ENCODE data around the gene OXA1L. TPM values are rescaled to one million over a fixed set of nuclear protein-coding genes. Genes with fewer than 3 reads are reported as not detected.

Gene OXA1L
- total RNA-seq, 1 experiment from 2014 or later: 138 TPM

GRCh38 chr14:22781301-22781991 lies 15.0 kb downstream of the OXA1L start:
- peaks cover 5% of the 10 kb centered on the region; the same call in 1 of the 2 replicates for H3K4me1 Mint-ChIP-seq
- H3K27ac Mint-ChIP-seq: peak overlapping the region; percentile 7
- ATAC-seq (no peak), DNase-seq (ENCODE audit: low spot score) (no peak)
- no peak overlapping the region for H3K4me3 Mint-ChIP-seq
- no peak for TF ChIP-seq E2F5 (CRISPR knock-in tag; IDR thresholded peaks at IDR 0.05)
- TF ChIP-seq ZNF317 (CRISPR knock-in tag; IDR thresholded peaks at IDR 0.05; ENCODE audit: borderline replicate concordance, low read depth): no peak
- no peaks in the 10 kb centered on the region for H3K27me3 Mint-ChIP-seq (ENCODE audit: low read depth)
- no peaks in the 10 kb centered on the region for H3K9me3 Mint-ChIP-seq
- H3K36me3 Mint-ChIP-seq: no peaks in the 10 kb centered on the region
- ChIA-PET CTCF (interaction anchor here (1.0 to 1.2 kb wide), 4 partner anchors 41 to 128 kb away, joined by 3 to 5 read pairs (median 3); no protein-coding TSS in a partner anchor), POLR2A (interaction anchor here (1.2 kb wide), 1 partner anchor 41 kb away, joined by 4 read pairs; no protein-coding TSS in a partner anchor)

GRCh38 chr14:22786685-22787084 lies 20.2 kb downstream of the OXA1L start:
- no peak for ATAC-seq
- peak; percentile 70; the same call in 1 of the 2 replicates for TF ChIP-seq ZNF121 (CRISPR knock-in tag; IDR thresholded peaks at IDR 0.05)
- no peak for TF ChIP-seq CREM (CRISPR knock-in tag; IDR thresholded peaks at IDR 0.05)
- Mint-ChIP-seq H3K36me3 (no peaks in the 10 kb centered on the region), H3K27ac (no peak overlapping the region), H3K4me3 (no peak overlapping the region), H3K9me3 (no peaks in the 10 kb centered on the region), H3K4me1 (no peaks in the 10 kb centered on the region), H3K27me3 (ENCODE audit: low read depth) (no peaks in the 10 kb centered on the region)
- ChIA-PET POLR2A (no interaction called here), CTCF (no interaction called here)
- no peak for DNase-seq (ENCODE audit: low spot score)

- CTCF ChIA-PET: interaction anchor here (0.5 to 1.6 kb wide), 3 partner anchors 8 to 62 kb away, joined by 3 to 7 read pairs (median 3); no protein-coding TSS in a partner anchor
- TF ChIP-seq PRDM15 (CRISPR knock-in tag; IDR thresholded peaks at IDR 0.05) (no peak), E2F1 (CRISPR knock-in tag; IDR thresholded peaks at IDR 0.05) (no peak), TEAD4 (CRISPR knock-in tag; IDR thresholded peaks at IDR 0.05) (no peak), USF2 (CRISPR knock-in tag; IDR thresholded peaks at IDR 0.05) (no peak), ZNF416 (CRISPR knock-in tag; IDR thresholded peaks at IDR 0.05) (no peak), CREM (CRISPR knock-in tag; IDR thresholded peaks at IDR 0.05) (no peak), JAZF1 (CRISPR knock-in tag; IDR thresholded peaks at IDR 0.05) (no peak), CDX4 (CRISPR knock-in tag; IDR thresholded peaks at IDR 0.05; ENCODE audit: borderline replicate concordance) (no peak), PREB (CRISPR knock-in tag; IDR thresholded peaks at IDR 0.05; ENCODE audit: borderline replicate concordance) (no peak), E2F4 (CRISPR knock-in tag; IDR thresholded peaks at IDR 0.05; ENCODE audit: borderline replicate concordance, low read depth) (no peak), ARID4B (CRISPR knock-in tag; IDR thresholded peaks at IDR 0.05; ENCODE audit: borderline replicate concordance) (no peak), FOXJ3 (CRISPR knock-in tag; IDR thresholded peaks at IDR 0.05; ENCODE audit: borderline replicate concordance) (no peak)
Measured at GRCh38 chr14:22791301-22791700, 24.8 kb downstream of the OXA1L start.

More at GRCh38 chr14:22791301-22791700, 24.8 kb downstream of the OXA1L start:
- Mint-ChIP-seq H3K4me1 (peaks cover 1% of the 10 kb centered on the region), H3K9me3 (peaks cover 4% of the 10 kb centered on the region), H3K36me3 (peaks cover 4% of the 10 kb centered on the region; the same call in 1 of the 2 replicates), H3K27ac (no peak overlapping the region), H3K4me3 (no peak overlapping the region), H3K27me3 (ENCODE audit: low read depth) (no peaks in the 10 kb centered on the region; the same call in 1 of the 2 replicates)
- DNase-seq (ENCODE audit: low spot score) (no peak), ATAC-seq (no peak)
- POLR2A ChIA-PET: no interaction called here

Data from WTC11 (cell line).